C4-2B (cell line): ENCODE data around the gene SPPL2B.

Experiments
- H3K27ac ChIP-seq: fragments of 450-650 bp; 2 replicates; pipeline ENCODE4 v1.5.1; 2017
- ZFX ChIP-seq: fragments of 450-650 bp; IDR thresholded peaks from 2 replicates; pipeline ENCODE4 v1.6.1; 2017
- TF ChIP-seq, protein P1 (sequence below): fragments of 450-650 bp; conservative IDR thresholded peaks from 2 replicates; pipeline ENCODE4 v1.5.1; 2017; ENCODE audit warnings: mild to moderate bottlenecking

SPPL2B gene

DNA sequence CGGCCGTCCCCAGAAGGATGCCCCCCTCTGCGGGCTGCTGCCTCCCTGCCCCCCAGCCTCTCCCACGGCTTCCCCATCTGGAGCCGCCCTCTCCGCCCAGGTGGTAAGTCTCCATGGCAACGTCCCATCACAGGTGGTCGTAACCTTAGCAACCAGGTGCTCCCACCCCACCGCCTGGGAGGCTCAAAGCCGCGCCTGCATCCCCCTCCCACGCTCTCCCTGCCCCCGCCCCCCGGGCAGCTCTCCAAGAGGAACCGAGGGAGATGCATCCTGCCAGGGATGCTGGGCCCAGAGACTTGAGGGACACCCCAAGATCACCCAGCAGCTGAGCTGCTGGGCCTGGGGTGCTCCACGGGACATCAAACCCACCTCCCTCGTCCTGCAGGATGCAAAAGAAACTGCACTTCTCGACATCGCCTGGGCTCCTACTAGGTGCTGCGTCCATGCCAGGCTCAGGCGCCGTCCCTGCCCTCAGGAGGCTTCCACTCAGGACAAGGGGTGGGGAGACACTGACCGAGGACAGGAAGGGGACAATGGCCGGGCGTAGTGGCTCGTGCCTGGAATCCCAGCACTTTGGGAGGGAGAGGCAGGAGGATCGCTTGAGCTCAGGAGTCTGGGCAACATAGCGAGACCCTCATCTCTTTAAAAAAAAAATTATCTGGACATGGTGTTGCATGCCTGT is 15.5 kb upstream of the SPPL2B start:
- no peak for TF ChIP-seq ZFX
- TF ChIP-seq, protein P1, sequence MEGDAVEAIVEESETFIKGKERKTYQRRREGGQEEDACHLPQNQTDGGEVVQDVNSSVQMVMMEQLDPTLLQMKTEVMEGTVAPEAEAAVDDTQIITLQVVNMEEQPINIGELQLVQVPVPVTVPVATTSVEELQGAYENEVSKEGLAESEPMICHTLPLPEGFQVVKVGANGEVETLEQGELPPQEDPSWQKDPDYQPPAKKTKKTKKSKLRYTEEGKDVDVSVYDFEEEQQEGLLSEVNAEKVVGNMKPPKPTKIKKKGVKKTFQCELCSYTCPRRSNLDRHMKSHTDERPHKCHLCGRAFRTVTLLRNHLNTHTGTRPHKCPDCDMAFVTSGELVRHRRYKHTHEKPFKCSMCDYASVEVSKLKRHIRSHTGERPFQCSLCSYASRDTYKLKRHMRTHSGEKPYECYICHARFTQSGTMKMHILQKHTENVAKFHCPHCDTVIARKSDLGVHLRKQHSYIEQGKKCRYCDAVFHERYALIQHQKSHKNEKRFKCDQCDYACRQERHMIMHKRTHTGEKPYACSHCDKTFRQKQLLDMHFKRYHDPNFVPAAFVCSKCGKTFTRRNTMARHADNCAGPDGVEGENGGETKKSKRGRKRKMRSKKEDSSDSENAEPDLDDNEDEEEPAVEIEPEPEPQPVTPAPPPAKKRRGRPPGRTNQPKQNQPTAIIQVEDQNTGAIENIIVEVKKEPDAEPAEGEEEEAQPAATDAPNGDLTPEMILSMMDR, result no peak
- H3K27ac ChIP-seq, result no peak overlapping the region

- no peak overlapping the region for H3K27ac ChIP-seq
- no peak for TF ChIP-seq ZFX
- TF ChIP-seq, protein P1, result no peak
Observed at GRCh38 chr19:2315121-2315817, 13.2 kb upstream of the SPPL2B start.

DNA sequence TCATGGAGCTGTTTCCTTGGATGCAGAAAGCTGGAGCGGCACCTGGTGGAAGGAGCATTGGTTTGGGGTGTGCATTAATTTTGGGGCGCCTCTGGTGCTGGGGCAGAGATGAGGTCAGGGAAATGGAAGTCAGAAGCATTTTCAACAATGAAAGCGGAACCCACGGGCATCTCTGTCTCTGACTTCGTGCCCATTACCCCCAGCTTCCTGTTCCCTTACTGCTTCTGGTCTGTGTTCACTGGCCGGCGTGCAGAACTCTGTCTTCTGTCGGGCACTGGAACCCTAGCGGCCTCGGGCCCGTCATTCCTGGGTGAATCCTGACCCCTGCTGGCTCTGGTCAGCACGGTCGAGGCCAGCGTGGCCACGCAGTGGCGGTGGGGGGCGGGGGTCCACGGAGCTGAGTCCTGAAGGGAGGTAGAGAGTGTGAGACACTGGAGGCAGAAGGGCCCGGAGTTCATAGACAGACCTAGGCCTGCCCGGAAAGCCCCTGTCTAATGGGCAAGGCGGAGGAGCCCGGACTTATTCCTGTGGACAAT is 12.6 kb upstream of the SPPL2B start:
- H3K27ac ChIP-seq, result no peak overlapping the region
- TF ChIP-seq, protein P1, result no peak; the same call in 1 of the 2 replicates
- no peak for TF ChIP-seq ZFX

DNA sequence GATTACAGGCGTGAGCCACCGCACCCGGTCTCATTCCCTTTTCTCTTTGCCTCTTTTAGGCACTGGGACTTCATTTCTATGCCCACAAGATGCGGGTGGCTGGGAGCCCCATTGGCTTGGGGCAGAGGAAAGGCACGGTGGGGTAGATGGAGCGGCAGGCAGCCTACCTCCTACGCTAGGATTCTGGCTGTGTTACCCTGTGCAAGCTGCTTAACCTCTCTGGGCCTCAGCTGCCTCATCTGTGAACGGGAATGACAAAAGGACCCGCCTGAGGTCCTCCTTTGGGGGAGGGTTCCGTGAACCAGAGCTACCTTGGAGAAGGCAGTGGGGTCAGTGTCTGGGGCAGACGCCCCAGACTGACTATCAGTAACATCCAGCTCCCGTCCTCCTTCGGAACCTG is 11.2 kb upstream of the SPPL2B start:
- TF ChIP-seq, protein P1, result no peak
- H3K27ac ChIP-seq, result no peak overlapping the region

DNA sequence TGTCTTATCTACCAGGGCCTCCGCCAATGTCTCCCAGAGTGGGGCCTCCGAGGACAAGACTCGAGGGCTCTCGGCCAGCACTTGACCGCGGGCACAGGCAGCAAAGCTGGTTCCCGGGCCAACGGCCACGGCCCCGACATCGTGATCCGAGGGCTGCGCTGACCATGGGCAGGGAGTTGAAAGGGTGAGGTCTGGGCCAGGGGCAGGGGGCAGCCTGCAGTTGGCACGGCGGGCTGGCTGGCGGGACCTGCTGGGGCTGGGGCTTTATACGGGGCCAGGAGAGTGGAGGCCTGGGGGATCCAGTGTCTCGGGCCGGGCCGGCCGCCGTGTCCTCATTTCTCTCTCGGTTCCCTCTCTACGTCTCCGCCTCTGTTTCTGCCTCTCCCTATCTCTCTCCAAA is 10.7 kb upstream of the SPPL2B start:
- no peak overlapping the region for H3K27ac ChIP-seq

DNA sequence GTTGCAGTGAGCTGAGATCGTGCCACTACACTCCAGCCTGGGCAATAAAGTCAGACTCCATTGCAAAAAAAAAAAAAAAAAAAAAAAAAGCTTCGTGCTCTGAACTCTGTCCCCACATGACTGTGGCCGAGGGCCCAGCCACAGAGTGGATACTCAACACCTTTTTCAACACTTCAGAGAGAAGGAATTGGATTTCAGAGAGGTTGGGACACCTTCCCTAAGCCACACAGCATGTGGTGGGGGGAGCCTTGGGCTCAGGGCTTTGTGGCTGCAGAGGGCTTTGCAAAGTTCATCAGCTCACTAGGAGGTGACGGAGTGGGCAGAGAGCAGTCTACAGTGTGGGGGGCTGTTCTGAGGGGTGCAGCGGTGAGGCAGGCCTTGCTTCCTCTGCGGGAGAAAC is 9.6 kb upstream of the SPPL2B start:
- H3K27ac ChIP-seq, result no peak overlapping the region
- TF ChIP-seq ZFX, result no peak
- TF ChIP-seq, protein P1, result no peak

More for the DNA sequence above, 10.7 kb upstream of the SPPL2B start:
- no peak for TF ChIP-seq ZFX
- TF ChIP-seq, protein P1, result no peak

GRCh38 chr19:2319551-2319950 is 8.9 kb upstream of the SPPL2B start:
- TF ChIP-seq ZFX, result no peak
- TF ChIP-seq, protein P1, result no peak
- no peak overlapping the region for H3K27ac ChIP-seq
